ENCODE measurements around the gene AIFM2. TPM values are rescaled to one million over a fixed set of nuclear protein-coding genes. Genes with fewer than 3 reads are reported as not detected.

AIFM2 gene
- total RNA-seq, 5 donors from 2014 or later (not counting 1 experiment from before 2014, with no cell fraction given), result 3.2 to 5.8 (median 5.1) TPM

DNA sequence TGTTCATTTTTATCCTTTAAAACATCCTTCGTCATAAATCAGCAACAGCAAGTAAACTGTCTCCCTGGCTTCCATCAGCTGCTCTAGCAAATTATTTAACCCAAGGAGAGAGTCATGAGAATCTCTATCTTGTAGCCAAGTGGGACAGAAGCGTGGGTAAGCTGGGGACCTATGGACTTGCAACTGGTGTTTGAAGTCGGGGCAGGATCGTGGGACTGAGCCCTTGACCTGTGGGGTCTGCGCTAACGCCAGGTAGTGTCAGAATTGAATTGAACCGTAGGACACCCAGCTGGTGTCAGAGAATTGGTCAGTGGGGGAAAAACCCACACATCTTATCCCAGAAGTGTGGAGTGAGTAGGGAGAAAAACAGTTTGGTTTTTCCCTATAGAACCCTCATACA lies 13.4 kb downstream of the AIFM2 start:
- Mint-ChIP-seq H3K4me1 (peaks cover 6 to 8% (median 8%) of the 10 kb centered on the region in 3 donors), H3K27me3 (no peaks in the 10 kb centered on the region), H3K9me3 (no peaks in the 10 kb centered on the region), H3K4me3 (no peak overlapping the region), H3K36me3 (peaks cover 14% of the 10 kb centered on the region), H3K27ac (no peak overlapping the region)
- ATAC-seq (replicated peaks in 1 of 4) (no peak), DNase-seq (no peak)
- Histone ChIP-seq H3K4me3 (ENCODE audit: control insufficient read depth in 1 of 2, extremely low read depth in 1 of 2, low read length in 1 of 2) (no peak overlapping the region), H3K27me3 (replicated peaks in 1 of 2; ENCODE audit: control insufficient read depth in 2 of 2, extremely low read depth in 1 of 2, insufficient read depth in 2 of 2, low read length in 1 of 2) (no peaks in the 10 kb centered on the region), H3K4me1 (ENCODE audit: control insufficient read depth in 1 of 2, extremely low read depth in 1 of 2, insufficient read depth in 2 of 2, low read length in 2 of 2) (peaks cover 0 to 10% of the 10 kb centered on the region in 2 experiments), H3K27ac (ENCODE audit: low read length) (no peak overlapping the region), H3K9me3 (no peaks in the 10 kb centered on the region), H3K36me3 (ENCODE audit: control insufficient read depth in 2 of 2, extremely low read depth in 1 of 2, insufficient read depth in 1 of 2, low read length in 1 of 2) (peaks cover 5 to 7% of the 10 kb centered on the region in 2 donors)
- CTCF ChIA-PET, result interaction anchor here (0.6 to 1.4 kb wide), 4 partner anchors 19 to 308 kb away, joined by 3 to 5 read pairs (median 4); partner anchors contain the start of gene TYSND1 (in 1 of the 2)
- POLR2A ChIA-PET, result interaction anchor here in 1 of 2 donors (1.2 kb wide), 1 partner anchor 27 kb away, joined by 6 read pairs; the partner anchor contains the start of gene TYSND1
- WGBS (ENCODE audit: insufficient coverage), result no CpG with 5 or more reads among the region's 7 CpGs

DNA sequence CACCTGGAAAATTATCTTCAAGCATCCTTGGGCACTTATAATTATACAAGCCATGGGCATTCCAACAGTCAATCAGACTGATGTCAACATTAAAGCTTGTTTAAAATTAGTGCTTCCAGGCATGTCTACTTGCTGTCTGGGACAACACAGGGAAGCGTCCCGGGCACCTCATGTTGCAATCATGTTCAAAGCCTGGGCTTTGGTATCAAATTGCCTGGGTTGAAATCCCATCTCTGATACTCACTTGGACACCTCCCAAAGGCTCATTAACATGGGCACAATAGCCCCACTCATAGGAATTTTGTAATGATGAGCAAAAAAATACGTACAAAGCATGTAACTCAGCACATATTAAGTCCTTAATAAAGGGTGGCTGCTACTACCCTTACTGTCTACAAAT lies 14.4 kb downstream of the AIFM2 start:
- Mint-ChIP-seq H3K9me3 (no peaks in the 10 kb centered on the region), H3K4me1 (peaks cover 6 to 8% (median 8%) of the 10 kb centered on the region in 3 donors), H3K36me3 (peaks cover 16% of the 10 kb centered on the region), H3K27ac (no peak overlapping the region), H3K27me3 (no peaks in the 10 kb centered on the region), H3K4me3 (no peak overlapping the region)
- Histone ChIP-seq H3K9me3 (no peaks in the 10 kb centered on the region), H3K27me3 (replicated peaks in 1 of 2; ENCODE audit: control insufficient read depth in 2 of 2, extremely low read depth in 1 of 2, insufficient read depth in 2 of 2, low read length in 1 of 2) (no peaks in the 10 kb centered on the region), H3K27ac (ENCODE audit: low read length) (no peak overlapping the region), H3K36me3 (ENCODE audit: control insufficient read depth in 2 of 2, extremely low read depth in 1 of 2, insufficient read depth in 1 of 2, low read length in 1 of 2) (peaks cover 5 to 14% of the 10 kb centered on the region in 2 donors), H3K4me3 (ENCODE audit: control insufficient read depth in 1 of 2, extremely low read depth in 1 of 2, low read length in 1 of 2) (no peak overlapping the region), H3K4me1 (ENCODE audit: control insufficient read depth in 1 of 2, extremely low read depth in 1 of 2, insufficient read depth in 2 of 2, low read length in 2 of 2) (peaks cover 0 to 10% of the 10 kb centered on the region in 2 experiments)
- ATAC-seq (replicated peaks in 1 of 4), result no peak
- DNase-seq, result no peak
- ChIA-PET POLR2A (interaction anchor here in 1 of 2 donors (1.2 kb wide), 1 partner anchor 28 kb away, joined by 6 read pairs; the partner anchor contains the start of gene TYSND1), CTCF (interaction anchor here (1.1 to 1.4 kb wide), 3 partner anchors 28 to 32 kb away, joined by 3 to 5 read pairs (median 3); partner anchors contain the start of gene TYSND1 (in 2 of the 2))
- WGBS (ENCODE audit: insufficient coverage), result no CpG with 5 or more reads among the region's 3 CpGs

DNA sequence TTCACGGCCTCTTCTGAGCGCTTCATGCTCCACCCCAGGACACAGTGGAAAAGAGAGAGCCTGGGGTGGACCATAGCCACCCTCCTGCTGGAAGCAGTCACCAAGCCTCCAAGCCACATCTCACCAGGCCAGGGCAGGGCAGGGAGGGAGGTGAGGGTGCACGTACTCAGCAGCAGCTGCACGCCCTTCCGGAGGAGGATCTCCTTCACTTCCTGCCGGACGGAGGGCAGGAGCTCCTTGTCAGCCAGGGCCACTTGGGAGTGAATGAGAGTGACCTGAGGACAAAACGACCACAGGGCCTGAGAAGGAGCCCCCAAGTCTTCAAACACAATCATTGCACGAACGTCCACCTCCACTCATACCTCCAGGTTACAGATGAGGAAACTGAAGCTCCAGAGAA lies 15.0 kb downstream of the AIFM2 start:
- no peaks in the 10 kb centered on the region for H3K27me3 Mint-ChIP-seq
- ATAC-seq (replicated peaks in 1 of 4), result no peak
- H3K36me3 Mint-ChIP-seq, result peaks cover 19% of the 10 kb centered on the region
- POLR2A ChIA-PET, result interaction anchor here in 1 of 2 donors (0.6 kb wide), 1 partner anchor 51 kb away, joined by 3 read pairs; no protein-coding TSS in a partner anchor
- 100% methylated on average over 1 of the region's 10 CpGs for WGBS (ENCODE audit: insufficient coverage)
- no peak overlapping the region for H3K27ac Mint-ChIP-seq
- H3K4me1 Mint-ChIP-seq, result peaks cover 6 to 8% (median 8%) of the 10 kb centered on the region in 3 donors
- CTCF ChIA-PET, result interaction anchor here (1.1 to 2.7 kb wide), 3 partner anchors 28 to 33 kb away, joined by 3 to 23 read pairs (median 3); partner anchors contain the start of gene TYSND1 (in 2 of the 2)
- H3K36me3 ChIP-seq (ENCODE audit: control insufficient read depth in 2 of 2, extremely low read depth in 1 of 2, insufficient read depth in 1 of 2, low read length in 1 of 2), result peaks cover 5 to 14% of the 10 kb centered on the region in 2 donors
- peaks cover 0 to 10% of the 10 kb centered on the region in 2 experiments for H3K4me1 ChIP-seq (ENCODE audit: control insufficient read depth in 1 of 2, extremely low read depth in 1 of 2, insufficient read depth in 2 of 2, low read length in 2 of 2)
- no peaks in the 10 kb centered on the region for H3K27me3 ChIP-seq (replicated peaks in 1 of 2; ENCODE audit: control insufficient read depth in 2 of 2, extremely low read depth in 1 of 2, insufficient read depth in 2 of 2, low read length in 1 of 2)
- H3K27ac ChIP-seq (ENCODE audit: low read length), result no peak overlapping the region
- H3K9me3 ChIP-seq, result no peaks in the 10 kb centered on the region
- no peaks in the 10 kb centered on the region for H3K9me3 Mint-ChIP-seq
- H3K4me3 ChIP-seq (ENCODE audit: control insufficient read depth in 1 of 2, extremely low read depth in 1 of 2, low read length in 1 of 2), result no peak overlapping the region
- no peak overlapping the region for H3K4me3 Mint-ChIP-seq
- no peak for DNase-seq

DNA sequence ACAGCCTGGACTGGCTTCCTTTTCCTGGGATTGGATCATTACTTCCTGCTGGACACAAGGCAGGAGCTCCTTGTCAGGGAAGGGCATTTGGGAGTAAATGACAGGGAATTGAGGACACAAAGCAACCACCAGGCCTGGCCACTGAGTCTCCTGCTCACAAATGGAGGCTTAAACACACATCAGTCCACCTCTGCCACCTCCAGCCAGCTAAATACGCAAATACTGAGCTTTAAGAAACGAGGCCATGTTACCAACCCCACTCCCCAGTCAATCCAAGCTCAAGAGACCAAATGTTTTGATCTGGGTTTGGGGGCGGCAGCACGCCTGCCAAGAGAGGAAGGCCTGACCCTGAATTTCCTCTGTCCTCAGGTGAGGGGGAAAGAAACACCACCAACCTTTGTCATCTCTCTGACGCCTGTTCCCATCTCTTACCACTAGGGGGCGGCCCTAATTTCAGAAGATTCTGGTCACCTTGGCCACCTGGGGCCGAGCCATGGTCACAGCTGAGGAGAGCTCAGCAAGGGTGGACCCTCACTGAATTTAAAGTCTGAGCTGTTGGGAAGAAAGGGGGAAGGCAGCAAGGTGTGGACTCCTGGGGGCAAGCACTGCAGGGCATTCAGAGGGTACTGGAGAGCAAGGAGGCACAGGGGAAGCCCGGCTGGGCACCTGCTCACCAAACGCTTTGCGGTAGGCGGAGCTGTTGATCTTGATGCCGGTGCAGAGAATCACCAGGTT lies 16.5 kb downstream of the AIFM2 start:
- no peaks in the 10 kb centered on the region for H3K27me3 ChIP-seq (replicated peaks in 1 of 2; ENCODE audit: control insufficient read depth in 2 of 2, extremely low read depth in 1 of 2, insufficient read depth in 2 of 2, low read length in 1 of 2)
- H3K36me3 Mint-ChIP-seq, result peaks cover 23% of the 10 kb centered on the region
- WGBS (ENCODE audit: insufficient coverage), result 40% methylated on average over 6 of the region's 12 CpGs
- peaks cover 0 to 10% of the 10 kb centered on the region in 2 experiments for H3K4me1 ChIP-seq (ENCODE audit: control insufficient read depth in 1 of 2, extremely low read depth in 1 of 2, insufficient read depth in 2 of 2, low read length in 2 of 2)
- H3K27ac ChIP-seq (ENCODE audit: low read length), result no peak overlapping the region
- ChIA-PET POLR2A (interaction anchor here in 1 of 2 donors (0.6 kb wide), 1 partner anchor 508 kb away, joined by 3 read pairs; no protein-coding TSS in a partner anchor), CTCF (interaction anchor here (0.6 to 2.7 kb wide), 19 partner anchors 10 to 248 kb away, joined by 3 to 23 read pairs (median 4); partner anchors contain the start of gene TYSND1 (in 2 of the 2))
- DNase-seq, result peak in 28 of 35 experiments; percentile 14 to 74 (median 44)
- peak; percentile 64 to 86 (median 75) for ATAC-seq (replicated peaks in 1 of 4)
- peaks cover 6 to 8% (median 8%) of the 10 kb centered on the region in 3 donors for H3K4me1 Mint-ChIP-seq
- H3K27me3 Mint-ChIP-seq, result no peaks in the 10 kb centered on the region
- peaks cover 7 to 25% of the 10 kb centered on the region in 2 donors for H3K36me3 ChIP-seq (ENCODE audit: control insufficient read depth in 2 of 2, extremely low read depth in 1 of 2, insufficient read depth in 1 of 2, low read length in 1 of 2)
- H3K4me3 Mint-ChIP-seq, result no peak overlapping the region
- H3K4me3 ChIP-seq (ENCODE audit: control insufficient read depth in 1 of 2, extremely low read depth in 1 of 2, low read length in 1 of 2), result no peak overlapping the region
- no peaks in the 10 kb centered on the region for H3K9me3 ChIP-seq
- no peaks in the 10 kb centered on the region for H3K9me3 Mint-ChIP-seq
- no peak overlapping the region for H3K27ac Mint-ChIP-seq

DNA sequence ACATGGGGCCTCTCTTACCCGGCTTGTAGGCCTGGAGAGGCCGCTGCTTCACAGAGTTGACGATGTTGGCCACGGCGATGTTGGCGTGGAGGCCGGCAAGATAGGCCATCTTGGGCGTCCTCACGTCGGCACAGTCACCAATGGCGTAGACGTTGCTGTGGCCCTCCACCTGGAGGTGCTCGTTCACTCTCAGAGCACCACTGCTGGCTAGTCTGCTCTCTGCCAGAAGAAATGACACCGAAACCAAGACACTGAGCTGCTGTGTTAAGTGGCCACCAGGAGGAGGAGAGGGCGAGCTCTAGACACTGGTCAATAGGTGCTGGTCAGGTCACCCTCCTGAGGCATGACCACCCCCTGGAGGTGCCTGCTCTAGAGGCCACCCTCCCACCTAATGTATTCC lies 17.7 kb downstream of the AIFM2 start:
- Mint-ChIP-seq H3K9me3 (no peaks in the 10 kb centered on the region), H3K4me1 (peaks cover 6 to 8% (median 8%) of the 10 kb centered on the region in 3 donors), H3K36me3 (peaks cover 23% of the 10 kb centered on the region), H3K27me3 (no peaks in the 10 kb centered on the region), H3K27ac (no peak overlapping the region), H3K4me3 (no peak overlapping the region)
- Histone ChIP-seq H3K4me1 (ENCODE audit: control insufficient read depth in 1 of 2, extremely low read depth in 1 of 2, insufficient read depth in 2 of 2, low read length in 2 of 2) (peaks cover 0 to 10% of the 10 kb centered on the region in 2 experiments), H3K9me3 (no peaks in the 10 kb centered on the region), H3K27ac (ENCODE audit: low read length) (no peak overlapping the region), H3K4me3 (ENCODE audit: control insufficient read depth in 1 of 2, extremely low read depth in 1 of 2, low read length in 1 of 2) (no peak overlapping the region), H3K27me3 (replicated peaks in 1 of 2; ENCODE audit: control insufficient read depth in 2 of 2, extremely low read depth in 1 of 2, insufficient read depth in 2 of 2, low read length in 1 of 2) (no peaks in the 10 kb centered on the region), H3K36me3 (ENCODE audit: control insufficient read depth in 2 of 2, extremely low read depth in 1 of 2, insufficient read depth in 1 of 2, low read length in 1 of 2) (peaks cover 5 to 30% of the 10 kb centered on the region in 2 donors)
- DNase-seq (no peak), ATAC-seq (replicated peaks in 1 of 4) (no peak)
- CTCF ChIA-PET, result interaction anchor here (1.0 to 2.7 kb wide), 7 partner anchors 11 to 54 kb away, joined by 3 to 23 read pairs (median 8); partner anchors contain the start of gene TYSND1 (in 2 of the 2)
- 95% methylated on average over 14 of the region's 15 CpGs for WGBS (ENCODE audit: insufficient coverage)
- POLR2A ChIA-PET, result no interaction called here

DNA sequence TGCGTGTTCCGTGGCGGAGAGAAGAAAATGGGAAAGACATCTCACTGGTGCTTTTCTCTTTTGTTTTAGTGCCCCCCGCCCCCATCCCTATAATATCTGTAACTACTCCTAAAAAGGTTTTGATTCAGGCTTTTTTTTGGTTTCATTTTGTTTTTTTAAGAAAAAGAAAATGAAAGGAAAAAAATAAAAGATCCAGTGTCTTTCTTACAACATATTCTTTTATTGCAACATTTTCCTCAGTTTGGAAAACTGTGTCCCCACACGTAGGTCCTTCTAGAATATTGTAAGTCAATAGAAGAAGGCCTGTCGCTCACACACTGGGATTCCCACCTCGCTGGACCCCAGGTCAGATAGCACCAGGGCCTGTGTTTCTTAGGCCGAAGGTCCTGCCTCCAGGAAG lies 20.6 kb downstream of the AIFM2 start:
- Mint-ChIP-seq H3K27me3 (no peaks in the 10 kb centered on the region), H3K36me3 (peaks cover 26% of the 10 kb centered on the region), H3K4me1 (peaks cover 8% of the 10 kb centered on the region in 3 donors), H3K27ac (no peak overlapping the region), H3K4me3 (no peak overlapping the region), H3K9me3 (no peaks in the 10 kb centered on the region)
- Histone ChIP-seq H3K27me3 (replicated peaks in 1 of 2; ENCODE audit: control insufficient read depth in 2 of 2, extremely low read depth in 1 of 2, insufficient read depth in 2 of 2, low read length in 1 of 2) (no peaks in the 10 kb centered on the region), H3K36me3 (ENCODE audit: control insufficient read depth in 2 of 2, extremely low read depth in 1 of 2, insufficient read depth in 1 of 2, low read length in 1 of 2) (peaks cover 5 to 44% of the 10 kb centered on the region in 2 donors), H3K4me1 (ENCODE audit: control insufficient read depth in 1 of 2, extremely low read depth in 1 of 2, insufficient read depth in 2 of 2, low read length in 2 of 2) (peaks cover 0 to 10% of the 10 kb centered on the region in 2 experiments), H3K27ac (ENCODE audit: low read length) (no peak overlapping the region), H3K9me3 (no peaks in the 10 kb centered on the region), H3K4me3 (ENCODE audit: control insufficient read depth in 1 of 2, extremely low read depth in 1 of 2, low read length in 1 of 2) (no peak overlapping the region)
- CTCF ChIA-PET, result no interaction called here
- DNase-seq (no peak), ATAC-seq (replicated peaks in 1 of 4) (no peak)
- 100% methylated on average over 1 of the region's 8 CpGs for WGBS (ENCODE audit: insufficient coverage)
- POLR2A ChIA-PET, result no interaction called here
